BE2C (cell line): Measurements from ENCODE around the gene SLC35B1.

ENCODE experiments used
- DNase-seq: peaks from one replicate; pipeline ENCODE4 v3.0.0-alpha.2; 2020
- H3K27me3 ChIP-seq: fragments of 250-450 bp; sonication (Bioruptor Pico); 2 replicates; pipeline ENCODE4 v1.5.1; 2020; ENCODE audit warnings: mild to moderate bottlenecking
- H3K36me3 ChIP-seq: fragments of 250-450 bp; sonication (Bioruptor Pico); 2 replicates; pipeline ENCODE4 v1.5.1; 2020; ENCODE audit warnings: mild to moderate bottlenecking
- H3K4me1 ChIP-seq: fragments of 250-450 bp; sonication (Bioruptor Pico); 2 replicates; pipeline ENCODE4 v1.5.1; 2020
- H3K4me3 ChIP-seq: 2 replicates; pipeline ENCODE4 v1.5.1; 2011; ENCODE audit warnings: low read depth, low read length
- H3K9me3 ChIP-seq: fragments of 250-450 bp; sonication (Bioruptor Pico); 2 replicates; pipeline ENCODE4 v1.5.1; 2020
- TF ChIP-seq, protein P1 (sequence below): IDR thresholded peaks from 2 replicates; pipeline ENCODE4 v1.5.1; 2012; ENCODE audit warnings: mild to moderate bottlenecking, low read depth, low read length

Gene SLC35B1

DNA sequence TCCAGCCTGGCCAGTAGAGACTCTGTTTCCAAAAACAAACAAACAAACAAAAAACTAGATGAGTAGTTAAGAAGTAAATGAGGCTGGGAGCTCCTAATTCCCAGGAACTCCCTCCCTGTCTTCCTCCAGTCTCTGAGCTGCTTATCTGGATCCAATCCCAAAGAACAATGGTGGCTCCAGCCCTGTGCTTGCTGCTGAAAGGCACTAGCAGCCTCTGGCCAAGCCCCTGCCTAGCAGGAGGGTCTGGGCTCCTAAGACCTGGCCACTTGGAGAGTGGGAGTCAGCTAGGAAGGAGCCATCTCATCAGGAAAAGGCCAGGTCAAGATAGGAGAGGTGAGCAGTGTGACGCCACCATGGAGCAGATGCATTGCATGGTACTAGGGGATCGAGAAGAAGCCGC lies 14.3 kb upstream of the SLC35B1 start:
- H3K9me3 ChIP-seq, result no peaks in the 10 kb centered on the region; the same call in 1 of the 2 replicates
- H3K4me3 ChIP-seq, result no peak overlapping the region
- no peaks in the 10 kb centered on the region for H3K27me3 ChIP-seq
- no peaks in the 10 kb centered on the region for H3K4me1 ChIP-seq
- peaks cover 18% of the 10 kb centered on the region; the same call in 1 of the 2 replicates for H3K36me3 ChIP-seq
- no peak for DNase-seq
- TF ChIP-seq, protein P1, sequence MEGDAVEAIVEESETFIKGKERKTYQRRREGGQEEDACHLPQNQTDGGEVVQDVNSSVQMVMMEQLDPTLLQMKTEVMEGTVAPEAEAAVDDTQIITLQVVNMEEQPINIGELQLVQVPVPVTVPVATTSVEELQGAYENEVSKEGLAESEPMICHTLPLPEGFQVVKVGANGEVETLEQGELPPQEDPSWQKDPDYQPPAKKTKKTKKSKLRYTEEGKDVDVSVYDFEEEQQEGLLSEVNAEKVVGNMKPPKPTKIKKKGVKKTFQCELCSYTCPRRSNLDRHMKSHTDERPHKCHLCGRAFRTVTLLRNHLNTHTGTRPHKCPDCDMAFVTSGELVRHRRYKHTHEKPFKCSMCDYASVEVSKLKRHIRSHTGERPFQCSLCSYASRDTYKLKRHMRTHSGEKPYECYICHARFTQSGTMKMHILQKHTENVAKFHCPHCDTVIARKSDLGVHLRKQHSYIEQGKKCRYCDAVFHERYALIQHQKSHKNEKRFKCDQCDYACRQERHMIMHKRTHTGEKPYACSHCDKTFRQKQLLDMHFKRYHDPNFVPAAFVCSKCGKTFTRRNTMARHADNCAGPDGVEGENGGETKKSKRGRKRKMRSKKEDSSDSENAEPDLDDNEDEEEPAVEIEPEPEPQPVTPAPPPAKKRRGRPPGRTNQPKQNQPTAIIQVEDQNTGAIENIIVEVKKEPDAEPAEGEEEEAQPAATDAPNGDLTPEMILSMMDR, result no peak

DNA sequence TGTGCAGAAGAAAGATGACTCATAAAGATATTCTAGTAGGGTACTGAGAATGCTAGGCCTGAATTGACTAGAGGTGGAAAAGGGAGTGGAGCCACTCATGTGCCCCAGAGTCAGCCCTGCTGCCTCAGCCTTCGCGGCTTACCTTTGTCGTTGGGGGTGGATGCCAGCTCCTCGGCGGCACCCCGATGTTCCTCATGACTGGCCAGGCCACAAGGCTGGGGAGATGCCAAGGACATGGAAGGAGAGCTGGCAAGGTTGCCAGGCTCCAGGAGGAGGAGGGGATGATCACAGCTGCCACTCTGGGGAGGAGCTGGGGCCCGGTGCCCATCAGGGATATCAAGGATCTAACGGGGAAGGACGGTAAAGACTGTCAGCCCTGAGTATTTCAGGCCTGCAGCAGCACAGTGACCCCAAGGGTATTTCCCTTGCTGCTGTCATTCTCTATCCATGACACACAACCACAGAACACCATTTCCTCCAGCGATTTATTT lies 9.7 kb upstream of the SLC35B1 start:
- no peaks in the 10 kb centered on the region for H3K9me3 ChIP-seq
- TF ChIP-seq, protein P1, result no peak
- H3K36me3 ChIP-seq, result peaks cover 23% of the 10 kb centered on the region; the same call in 1 of the 2 replicates
- no peak overlapping the region for H3K4me3 ChIP-seq
- no peaks in the 10 kb centered on the region for H3K27me3 ChIP-seq
- no peak for DNase-seq
- no peaks in the 10 kb centered on the region for H3K4me1 ChIP-seq

DNA sequence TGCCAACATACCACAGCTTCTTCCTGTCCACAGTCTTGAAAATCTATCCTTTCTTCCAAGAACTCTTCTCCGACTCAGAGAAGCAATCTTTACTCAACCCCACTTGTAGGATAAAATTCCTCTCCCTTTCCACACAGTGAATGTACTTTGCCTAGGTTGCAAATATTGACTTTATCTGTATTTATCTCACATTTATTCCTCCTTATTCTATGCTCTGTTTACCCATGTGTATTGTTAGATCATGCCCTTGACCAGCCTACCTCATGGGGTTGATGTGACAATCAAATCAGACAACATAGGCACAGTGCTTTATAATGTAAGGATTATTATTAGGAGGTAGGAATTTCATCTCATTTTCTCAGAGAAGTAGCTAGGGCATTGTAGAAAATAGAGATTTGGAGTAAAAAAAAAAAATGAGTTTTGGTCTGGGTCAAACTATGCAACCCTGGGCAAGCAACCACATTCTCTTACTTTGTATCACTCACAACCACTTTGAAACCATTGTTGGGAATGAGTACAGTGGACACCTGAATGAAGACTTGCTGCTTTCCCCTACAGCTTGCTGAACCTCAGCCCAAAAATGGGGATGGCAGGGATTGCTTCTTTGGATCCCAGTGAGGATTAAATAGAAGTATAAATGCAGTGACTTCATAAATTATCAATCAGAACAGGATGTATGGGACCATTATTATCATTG lies 9.1 kb upstream of the SLC35B1 start:
- Histone ChIP-seq H3K4me1 (no peaks in the 10 kb centered on the region), H3K27me3 (no peaks in the 10 kb centered on the region), H3K36me3 (peaks cover 23% of the 10 kb centered on the region; the same call in 1 of the 2 replicates), H3K9me3 (no peaks in the 10 kb centered on the region), H3K4me3 (no peak overlapping the region)
- TF ChIP-seq, protein P1, result no peak
- DNase-seq, result no peak

DNA sequence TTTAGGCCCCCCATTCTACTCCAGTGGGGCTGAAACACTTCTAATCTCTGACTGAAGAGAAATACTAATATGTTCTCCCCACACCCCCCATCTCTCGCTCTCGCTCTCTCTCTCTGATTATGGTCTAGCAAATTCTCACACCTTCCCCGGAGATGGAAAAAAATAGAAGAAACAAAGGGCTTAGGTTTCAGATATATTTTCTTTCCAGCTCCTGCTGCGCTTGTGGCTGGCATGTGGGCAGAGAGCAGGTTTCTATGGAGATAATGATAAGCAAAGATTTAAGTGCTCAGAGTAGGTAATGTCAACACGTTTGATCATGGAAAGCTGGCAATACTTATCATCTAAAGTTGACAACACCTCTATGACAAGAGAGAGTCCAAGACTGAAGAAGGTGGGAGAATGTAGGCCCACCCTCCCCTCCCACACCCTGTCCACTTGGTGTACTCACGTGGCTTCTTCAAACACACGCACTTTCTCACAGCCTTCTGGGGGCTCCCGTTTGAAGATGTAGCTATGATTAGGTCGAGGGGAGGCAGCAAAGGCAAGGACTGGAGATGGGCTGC lies 8.0 kb upstream of the SLC35B1 start:
- no peaks in the 10 kb centered on the region for H3K9me3 ChIP-seq
- H3K4me3 ChIP-seq, result no peak overlapping the region
- no peak for DNase-seq
- no peaks in the 10 kb centered on the region for H3K4me1 ChIP-seq
- TF ChIP-seq, protein P1, result no peak
- peaks cover 23% of the 10 kb centered on the region; the same call in 1 of the 2 replicates for H3K36me3 ChIP-seq
- H3K27me3 ChIP-seq, result no peaks in the 10 kb centered on the region

DNA sequence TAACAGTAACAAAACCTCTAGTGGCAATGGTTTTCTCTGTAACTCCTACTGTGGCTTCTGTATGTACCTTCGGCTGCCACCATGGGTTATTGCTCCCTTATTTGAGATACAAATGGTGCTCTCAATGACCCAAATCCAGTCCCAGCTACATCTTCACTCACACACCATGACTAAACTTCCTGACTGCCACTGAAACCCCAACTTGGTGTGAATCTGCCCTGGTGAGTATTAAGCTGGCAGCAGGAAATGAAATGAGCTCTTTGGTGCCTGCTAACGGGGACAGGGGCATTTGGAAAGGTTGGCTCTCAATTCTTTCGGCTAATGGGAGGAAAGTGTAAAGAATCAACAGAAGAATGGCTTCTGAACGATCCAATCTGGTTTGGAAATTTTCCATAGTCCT lies 7.5 kb upstream of the SLC35B1 start:
- DNase-seq, result no peak
- TF ChIP-seq, protein P1, result no peak
- Histone ChIP-seq H3K9me3 (no peaks in the 10 kb centered on the region), H3K4me1 (no peaks in the 10 kb centered on the region), H3K36me3 (peaks cover 21% of the 10 kb centered on the region; the same call in 1 of the 2 replicates), H3K4me3 (no peak overlapping the region), H3K27me3 (no peaks in the 10 kb centered on the region)
